NCI-H460 (cell line): ENCODE data around the gene ZNF621. TPM values are rescaled to one million over a fixed set of nuclear protein-coding genes. Genes with fewer than 3 reads are reported as not detected.
"Not testable (repeated sequence)": the region's sequence is repeated elsewhere in the genome, so short reads cannot be mapped to it uniquely, and the experiment has no call there.

ENCODE experiments used
- DNase-seq: peaks from one replicate; pipeline ENCODE4 v3.0.0-alpha.2; 2016; ENCODE audit warnings: low read depth; ENCODE audit errors: extremely low read depth
- total RNA-seq: library from RNA; depleted of rRNA; stranded (reverse); fragments of >200 nt; shearing (Covaris generic); gene quantifications from 2 replicates; pipeline ENCODE4 v1.2.3, GENCODE V29; 2014

The ZNF621 gene
- total RNA-seq, 1 experiment from 2014 or later = 23.2 TPM

GRCh38 chr3:40532252-40532651 lies 7.5 kb downstream of the ZNF621 start:
- DNase-seq = no peak

GRCh38 chr3:40534283-40534682 lies 9.5 kb downstream of the ZNF621 start:
- DNase-seq = no peak

- no peak for DNase-seq
Observed at GRCh38 chr3:40546816-40547215, 22.1 kb downstream of the ZNF621 start.

- no peak for DNase-seq
Observed at GRCh38 chr3:40550167-40550566, 25.4 kb downstream of the ZNF621 start.

- DNase-seq = no peak
Observed at GRCh38 chr3:40557575-40558161, 32.9 kb downstream of the ZNF621 start.

GRCh38 chr3:40562482-40562881 lies 37.7 kb downstream of the ZNF621 start:
- not testable (repeated sequence) for DNase-seq

GRCh38 chr3:40565629-40566028 lies 40.9 kb downstream of the ZNF621 start:
- not testable (repeated sequence) for DNase-seq

- DNase-seq = no peak
Observed at GRCh38 chr3:40566694-40567093, 41.9 kb downstream of the ZNF621 start.

- no peak for DNase-seq
Observed at GRCh38 chr3:40572588-40572987, 47.8 kb downstream of the ZNF621 start.

GRCh38 chr3:40574050-40574449 lies 49.3 kb downstream of the ZNF621 start:
- DNase-seq = no peak

- DNase-seq = no peak
Observed at GRCh38 chr3:40574661-40575060, 49.9 kb downstream of the ZNF621 start.

- DNase-seq = no peak
Observed at GRCh38 chr3:40576396-40576795, 51.6 kb downstream of the ZNF621 start.

- DNase-seq = peak; percentile 57
Observed at GRCh38 chr3:40580494-40581091, 55.8 kb downstream of the ZNF621 start.

GRCh38 chr3:40581166-40581565 lies 56.4 kb downstream of the ZNF621 start:
- no peak for DNase-seq

- no peak for DNase-seq
Observed at GRCh38 chr3:40582401-40583027, 57.8 kb downstream of the ZNF621 start.

GRCh38 chr3:40583691-40584090 lies 58.9 kb downstream of the ZNF621 start:
- no peak for DNase-seq

GRCh38 chr3:40584625-40585189 lies 59.9 kb downstream of the ZNF621 start:
- DNase-seq = peak; percentile 54

GRCh38 chr3:40585381-40586016 lies 60.7 kb downstream of the ZNF621 start:
- no peak for DNase-seq

GRCh38 chr3:40586901-40587300 lies 62.1 kb downstream of the ZNF621 start:
- no peak for DNase-seq

- no peak for DNase-seq
Observed at GRCh38 chr3:40588406-40588805, 63.6 kb downstream of the ZNF621 start.
